Measurements from ENCODE around the gene AK1. TPM values are rescaled to one million over a fixed set of nuclear protein-coding genes. Genes with fewer than 3 reads are reported as not detected.

Gene AK1
- total RNA-seq, 1 experiment from 2014 or later = 31.6 TPM

GRCh38 chr9:127905004-127905728 is 27.7 kb upstream of the AK1 start:
- no CpG with 5 or more reads among the region's 5 CpGs for WGBS (ENCODE audit: extremely low coverage, insufficient read length, low lambda C conversion rate)

More at GRCh38 chr9:127905004-127905728, 27.7 kb upstream of the AK1 start:
- Histone ChIP-seq H4K8ac (replicated peaks; ENCODE audit: insufficient read length, low read depth, low read length) (no peak overlapping the region), H3K4ac (ENCODE audit: low read depth, low read length) (no peak overlapping the region), H2BK15ac (ENCODE audit: low read depth, low read length) (no peak overlapping the region), H3K4me2 (ENCODE audit: insufficient read depth, insufficient read length, low read length) (no peak overlapping the region), H3K27ac (ENCODE audit: insufficient read length, low read depth, low read length) (no peak overlapping the region), H3K23me2 (ENCODE audit: insufficient read length, low read depth, low read length, poor library complexity, severe bottlenecking) (no peaks in the 10 kb centered on the region), H2BK120ac (ENCODE audit: low read depth, low read length, poor library complexity, severe bottlenecking) (no peak overlapping the region), H4K5ac (ENCODE audit: insufficient read length, low read depth, low read length) (no peak overlapping the region), H3K9ac (ENCODE audit: extremely low read depth, insufficient read length, low read length) (no peak overlapping the region), H2BK5ac (ENCODE audit: insufficient read length, low read length) (no peak overlapping the region), H2AK5ac (ENCODE audit: insufficient read length, low read length) (no peak overlapping the region), H3K14ac (ENCODE audit: insufficient read depth, low read length) (no peak overlapping the region), H3K9me3 (ENCODE audit: control insufficient read depth, low read depth, low read length) (no peaks in the 10 kb centered on the region), H2BK12ac (ENCODE audit: insufficient read length, low read depth, low read length) (no peak overlapping the region), H2AFZ (ENCODE audit: low read length) (no peak overlapping the region), H3K79me1 (ENCODE audit: insufficient read depth, low read depth, low read length, poor library complexity, severe bottlenecking) (no peaks in the 10 kb centered on the region), H2BK20ac (ENCODE audit: low read depth, low read length, poor library complexity, severe bottlenecking) (no peak overlapping the region), H4K20me1 (ENCODE audit: control insufficient read depth, insufficient read depth, insufficient read length) (no peaks in the 10 kb centered on the region), H3T11ph (ENCODE audit: low read length) (no peak overlapping the region), H3K18ac (ENCODE audit: insufficient read length, low read depth, low read length) (no peak overlapping the region), H3K4me1 (ENCODE audit: insufficient read depth, low read length) (peaks cover 5% of the 10 kb centered on the region; the same call in 1 of the 2 replicates), H4K91ac (ENCODE audit: insufficient read length, low read depth, low read length) (no peak overlapping the region), H3K79me2 (ENCODE audit: insufficient read depth, low read length) (no peaks in the 10 kb centered on the region), H3K23ac (ENCODE audit: insufficient read length, low read depth, low read length) (no peak overlapping the region), H3K27me3 (ENCODE audit: insufficient read depth, low read length) (no peaks in the 10 kb centered on the region), H3K56ac (ENCODE audit: insufficient read length, low read depth, low read length) (no peak overlapping the region)
- no peak overlapping the region for H3K4me3 Mint-ChIP-seq
- DNase-seq = no peak
- TF ChIP-seq CTCF (conservative IDR thresholded peaks at IDR 0.05) = no peak
- no peaks in the 10 kb centered on the region for H3K36me3 Mint-ChIP-seq (ENCODE audit: insufficient read depth in 1 of 3, low read depth in 3 of 3)
- no peaks in the 10 kb centered on the region for H3K9me3 Mint-ChIP-seq
- H3K4me1 Mint-ChIP-seq = peaks cover 17 to 35% of the 10 kb centered on the region in 2 experiments
- peak overlapping the region; percentile 40 to 85 (median 66); a peak in 4 of 7 replicates for H3K27ac Mint-ChIP-seq
- H3K27me3 Mint-ChIP-seq (ENCODE audit: low read depth) = no peaks in the 10 kb centered on the region

Measured in H9 (cell line).